HEK293T (cell line): Measurements from ENCODE around the gene ZDHHC17.

ENCODE experiments used
- ARNT ChIP-seq: fragments of 450-650 bp; IDR thresholded peaks from 2 replicates; pipeline ENCODE4 v1.6.1; 2017; ENCODE audit warnings: mild to moderate bottlenecking
- BHLHE40 ChIP-seq: fragments of 450-650 bp; IDR thresholded peaks from 2 replicates; pipeline ENCODE4 v1.6.1; 2016; ENCODE audit warnings: mild to moderate bottlenecking, moderate library complexity, borderline replicate concordance
- ELF4 ChIP-seq: fragments of 450-650 bp; IDR thresholded peaks from 2 replicates; pipeline ENCODE4 v1.6.1; 2017; ENCODE audit warnings: antibody characterized with exemption
- FOXA1 ChIP-seq: fragments of 450-650 bp; IDR thresholded peaks from 2 replicates; pipeline ENCODE4 v1.6.1; 2016; ENCODE audit warnings: mild to moderate bottlenecking
- FOXM1 ChIP-seq: fragments of 450-650 bp; IDR thresholded peaks from 2 replicates; pipeline ENCODE4 v1.6.1; 2017; ENCODE audit warnings: mild to moderate bottlenecking, borderline replicate concordance
- LEF1 ChIP-seq: fragments of 450-650 bp; IDR thresholded peaks from 2 replicates; pipeline ENCODE4 v1.6.1; 2017; ENCODE audit warnings: mild to moderate bottlenecking, borderline replicate concordance
- SP1 ChIP-seq: fragments of 450-650 bp; IDR thresholded peaks from 2 replicates; pipeline ENCODE4 v1.6.1; 2017
- SUZ12 ChIP-seq: fragments of 450-650 bp; IDR thresholded peaks from 2 replicates; pipeline ENCODE4 v1.6.1; 2016; ENCODE audit warnings: mild to moderate bottlenecking
- TARDBP ChIP-seq: fragments of 450-650 bp; IDR thresholded peaks from 2 replicates; pipeline ENCODE4 v1.6.1; 2016
- ZNF384 ChIP-seq: fragments of 450-650 bp; IDR thresholded peaks from 2 replicates; pipeline ENCODE4 v1.6.1; 2016

DNA sequence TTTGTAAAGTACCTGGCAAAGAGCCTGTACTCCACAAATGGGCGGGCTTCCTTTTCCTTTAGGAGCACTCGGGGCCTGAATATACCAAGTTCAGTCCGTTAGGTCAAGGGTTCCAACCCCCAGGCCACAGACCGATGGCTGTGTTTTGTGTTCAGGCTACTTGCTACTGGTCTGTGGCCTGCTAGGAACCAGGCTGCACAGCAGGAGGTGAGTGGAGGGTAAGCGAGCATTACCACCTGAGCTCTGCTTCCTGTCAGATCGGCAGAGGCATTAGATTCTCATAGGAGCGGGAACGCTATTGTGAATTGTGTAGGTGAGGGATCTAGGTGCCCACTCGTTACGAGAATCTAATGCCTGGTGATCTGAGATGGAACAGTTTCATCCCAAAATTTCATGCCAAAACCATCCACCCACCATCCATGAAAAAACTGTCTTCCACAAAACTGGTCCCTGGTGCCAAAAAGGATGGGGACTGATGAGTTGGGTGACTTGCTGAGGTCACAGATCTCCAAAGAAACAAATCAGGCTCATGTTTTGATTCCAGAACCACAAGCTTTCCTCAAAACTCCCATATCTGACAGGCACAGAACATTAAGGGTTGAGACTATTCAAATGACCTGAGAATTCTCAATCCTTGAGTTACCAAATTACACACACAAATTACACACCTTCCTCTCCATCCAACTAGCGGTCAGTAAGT is 110.7 kb downstream of the ZDHHC17 start:
- TF ChIP-seq SUZ12 (no peak), FOXM1 (no peak), SP1 (no peak), LEF1 (no peak), BHLHE40 (no peak), ARNT (no peak), ZNF384 (no peak), ELF4 (no peak), FOXA1 (no peak), TARDBP (no peak)
